Measurements from ENCODE around the gene POLRMT. TPM values are rescaled to one million over a fixed set of nuclear protein-coding genes. Genes with fewer than 3 reads are reported as not detected.

The POLRMT gene
- total RNA-seq, 3 donors from 2014 or later = 21.9 to 34.7 (median 28.2) TPM

- peaks cover 12 to 22% of the 10 kb centered on the region in 2 donors for H3K4me1 ChIP-seq
- H3K27ac ChIP-seq = no peak overlapping the region
- DNase-seq (ENCODE audit: low spot score in 2 of 2) = no peak
- no peaks in the 10 kb centered on the region for H3K27me3 ChIP-seq
- no peak overlapping the region for H3K4me3 ChIP-seq
- H3K9me3 ChIP-seq = no peaks in the 10 kb centered on the region
- intact Hi-C loops (cut with DNase I; ENCODE audit: low total_unique reads) = no loop called here
- TF ChIP-seq POLR2AphosphoS5 (IDR thresholded peaks at IDR 0.05) (no peak), POLR2A (IDR thresholded peaks at IDR 0.05) (no peak), CTCF (IDR thresholded peaks at IDR 0.05) (no peak)
- H3K36me3 ChIP-seq = no peaks in the 10 kb centered on the region
These were observed 24.3 kb upstream of the POLRMT start for GRCh38 chr19:657611-658010.

DNA sequence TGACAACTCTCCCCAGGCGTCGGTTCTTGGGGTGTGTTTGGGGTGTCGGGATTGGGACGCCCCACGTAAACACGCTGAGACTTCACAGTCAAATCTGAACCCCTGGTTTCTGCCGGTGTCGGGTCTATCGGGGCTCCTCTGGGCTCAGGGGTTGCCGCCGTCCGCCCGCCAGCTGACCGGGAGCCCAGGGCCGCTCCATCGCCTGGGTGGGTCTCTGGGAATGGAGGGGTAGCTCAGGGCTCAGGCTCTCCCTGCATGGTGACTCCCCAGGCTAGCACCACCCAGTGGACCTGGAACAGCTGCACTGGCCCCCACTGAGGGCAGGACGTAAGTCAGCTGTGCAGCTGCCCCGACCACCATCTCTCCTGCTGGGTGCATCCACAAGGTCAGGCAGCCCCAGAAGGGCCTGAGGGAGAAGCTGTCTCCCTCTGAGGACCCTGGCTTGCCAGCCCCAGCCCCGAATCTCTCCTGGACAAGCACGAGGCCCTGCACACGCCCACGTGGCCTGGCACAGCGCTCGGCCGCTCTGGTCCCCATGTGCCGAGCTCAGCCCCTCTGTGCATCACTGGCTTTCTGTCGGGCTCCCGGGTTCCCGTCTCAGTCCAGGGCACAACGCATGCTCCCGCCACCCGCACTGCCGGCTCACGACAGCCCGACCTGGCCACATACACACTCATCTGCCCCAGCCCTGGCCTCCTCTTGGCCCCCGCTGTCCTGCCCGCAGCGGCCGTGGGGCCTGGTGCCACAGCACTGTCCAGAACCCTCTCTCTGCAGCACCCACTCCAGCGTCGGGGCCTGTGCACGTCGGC lies 23.6 kb upstream of the POLRMT start:
- Histone ChIP-seq H3K27ac (no peak overlapping the region), H3K4me3 (no peak overlapping the region), H3K27me3 (no peaks in the 10 kb centered on the region), H3K4me1 (peaks cover 12 to 22% of the 10 kb centered on the region in 2 donors), H3K36me3 (no peaks in the 10 kb centered on the region), H3K9me3 (no peaks in the 10 kb centered on the region)
- no peak for TF ChIP-seq CTCF (IDR thresholded peaks at IDR 0.05)
- TF ChIP-seq POLR2A (IDR thresholded peaks at IDR 0.05) = no peak
- TF ChIP-seq POLR2AphosphoS5 (IDR thresholded peaks at IDR 0.05) = no peak
- no peak for DNase-seq (ENCODE audit: low spot score in 2 of 2)
- intact Hi-C loops (cut with DNase I; ENCODE audit: low total_unique reads) = no loop called here

DNA sequence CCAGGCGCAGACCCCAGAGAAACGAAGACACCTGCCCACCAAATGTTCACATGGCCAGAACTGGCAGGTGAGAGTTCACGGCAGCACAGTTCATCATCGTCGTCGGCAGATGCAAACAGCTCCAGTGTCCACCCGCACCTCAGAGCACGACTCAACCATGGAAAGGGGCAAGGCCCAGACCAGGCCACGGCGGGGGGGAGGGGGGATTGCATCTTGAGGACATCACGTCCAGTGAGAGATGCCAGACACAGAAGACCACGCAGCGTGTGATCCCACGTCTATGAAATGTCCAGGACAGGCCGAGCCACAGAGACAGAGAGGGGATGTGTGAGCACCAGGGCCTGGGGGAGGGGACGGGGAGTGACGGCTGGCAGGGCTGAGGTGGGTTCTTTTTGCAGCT lies 22.4 kb upstream of the POLRMT start:
- intact Hi-C loops (cut with DNase I; ENCODE audit: low total_unique reads) = no loop called here
- Histone ChIP-seq H3K36me3 (no peaks in the 10 kb centered on the region), H3K4me1 (peaks cover 9 to 15% of the 10 kb centered on the region in 2 donors), H3K27ac (no peak overlapping the region), H3K4me3 (no peak overlapping the region), H3K27me3 (no peaks in the 10 kb centered on the region), H3K9me3 (no peaks in the 10 kb centered on the region)
- DNase-seq (ENCODE audit: low spot score in 2 of 2) = no peak
- TF ChIP-seq CTCF (IDR thresholded peaks at IDR 0.05) = no peak
- TF ChIP-seq POLR2A (IDR thresholded peaks at IDR 0.05) = no peak
- TF ChIP-seq POLR2AphosphoS5 (IDR thresholded peaks at IDR 0.05) = no peak

- DNase-seq (ENCODE audit: low spot score in 2 of 2) = no peak
- intact Hi-C loops (cut with DNase I; ENCODE audit: low total_unique reads) = no loop called here
- Histone ChIP-seq H3K4me1 (peaks cover 0 to 6% of the 10 kb centered on the region in 2 donors), H3K27me3 (no peaks in the 10 kb centered on the region), H3K4me3 (no peak overlapping the region), H3K36me3 (no peaks in the 10 kb centered on the region), H3K27ac (no peak overlapping the region), H3K9me3 (no peaks in the 10 kb centered on the region)
- TF ChIP-seq CTCF (IDR thresholded peaks at IDR 0.05) = no peak
- TF ChIP-seq POLR2AphosphoS5 (IDR thresholded peaks at IDR 0.05) = no peak
- no peak for TF ChIP-seq POLR2A (IDR thresholded peaks at IDR 0.05)
These were observed 20.1 kb upstream of the POLRMT start for GRCh38 chr19:653425-653824.

DNA sequence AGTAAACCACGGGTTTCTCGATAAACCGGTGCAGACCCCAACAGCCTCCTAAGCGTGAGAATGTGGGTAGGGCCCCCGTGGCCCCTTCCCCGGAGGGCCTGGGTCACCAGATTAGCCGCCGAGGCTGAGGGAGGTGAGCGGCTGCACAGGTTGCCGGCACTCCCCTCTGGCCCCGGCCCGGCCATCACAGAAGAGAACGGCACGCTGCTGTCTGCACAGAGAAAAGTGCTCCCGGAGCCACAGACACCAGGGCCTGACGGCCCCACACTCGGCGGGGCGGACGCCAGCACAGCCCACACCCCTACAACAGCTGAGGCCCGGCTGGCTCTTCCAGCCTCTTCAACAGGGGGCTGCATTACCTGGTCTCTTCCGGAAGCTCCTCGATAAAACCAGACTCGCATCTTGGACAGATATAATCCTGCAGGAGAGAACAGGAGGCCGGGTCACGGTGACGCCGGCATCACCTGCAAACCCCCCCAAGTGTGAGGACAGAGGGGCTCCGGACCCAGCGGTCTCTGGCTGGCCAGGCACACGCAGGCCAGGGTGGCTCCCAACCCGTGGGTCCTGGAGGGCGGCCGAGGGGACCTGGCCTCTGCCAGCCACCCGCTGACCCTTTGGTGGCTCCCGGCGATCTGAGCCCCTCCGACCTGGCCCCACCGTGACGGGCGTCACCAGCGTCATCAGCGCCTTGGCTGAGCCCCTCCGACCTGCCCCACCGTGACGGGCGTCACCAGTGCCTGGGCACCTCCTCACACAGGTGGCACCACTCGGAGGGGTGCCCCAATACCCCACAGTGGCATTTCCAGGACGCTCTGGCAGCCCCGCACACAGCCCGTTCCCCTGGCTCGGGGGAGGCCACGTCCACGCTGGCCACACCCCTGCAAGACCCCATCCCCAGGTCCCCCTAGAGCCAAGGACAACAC lies 19.4 kb upstream of the POLRMT start:
- DNase-seq (ENCODE audit: low spot score in 2 of 2) = no peak
- intact Hi-C loops (cut with DNase I; ENCODE audit: low total_unique reads) = no loop called here
- TF ChIP-seq POLR2A (IDR thresholded peaks at IDR 0.05) (no peak), POLR2AphosphoS5 (IDR thresholded peaks at IDR 0.05) (no peak), CTCF (IDR thresholded peaks at IDR 0.05) (no peak)
- Histone ChIP-seq H3K4me1 (no peaks in the 10 kb centered on the region), H3K4me3 (no peak overlapping the region), H3K27me3 (no peaks in the 10 kb centered on the region), H3K27ac (no peak overlapping the region), H3K9me3 (no peaks in the 10 kb centered on the region), H3K36me3 (no peaks in the 10 kb centered on the region)

Data from breast epithelium (tissue), 4 donors.